Epithelial cell of proximal tubule (primary cell): ENCODE data around the gene TPPP2. TPM values are rescaled to one million over a fixed set of nuclear protein-coding genes. Genes with fewer than 3 reads are reported as not detected.

Experiments used
- DNase-seq: peaks from one replicate; pipeline ENCODE4 v3.0.0-alpha.2; 2011; ENCODE audit warnings: low read depth
- H3K4me3 ChIP-seq: 2 replicates; pipeline ENCODE4 v1.5.1; 2011; ENCODE audit warnings: low read depth, mild to moderate bottlenecking, low read length
- CTCF ChIP-seq: conservative IDR thresholded peaks from 2 replicates; pipeline ENCODE4 v1.5.1; 2012; ENCODE audit warnings: low read depth, mild to moderate bottlenecking, low read length
- total RNA-seq: library from RNA; depleted of rRNA; stranded (reverse); fragments of >200 nt; gene quantifications from 2 replicates; pipeline ENCODE4 v1.2.3, GENCODE V29; 2015

The TPPP2 gene
- total RNA-seq, 1 donor from 2014 or later: not detected

GRCh38 chr14:21043387-21043973, 13.5 kb downstream of the TPPP2 start:
- DNase-seq: no peak
- no peak overlapping the region for H3K4me3 ChIP-seq
- no peak for TF ChIP-seq CTCF

- DNase-seq: no peak
- H3K4me3 ChIP-seq: no peak overlapping the region
- no peak for TF ChIP-seq CTCF
Measured at GRCh38 chr14:21043974-21044618, 14.1 kb downstream of the TPPP2 start.

GRCh38 chr14:21047378-21047781, 17.4 kb downstream of the TPPP2 start:
- H3K4me3 ChIP-seq: no peak overlapping the region
- no peak for DNase-seq
- no peak for TF ChIP-seq CTCF

GRCh38 chr14:21048638-21049037, 18.6 kb downstream of the TPPP2 start:
- DNase-seq: no peak
- TF ChIP-seq CTCF: no peak
- no peak overlapping the region for H3K4me3 ChIP-seq

GRCh38 chr14:21049271-21049673, 19.3 kb downstream of the TPPP2 start:
- no peak overlapping the region for H3K4me3 ChIP-seq
- no peak for DNase-seq
- TF ChIP-seq CTCF: no peak

- no peak for DNase-seq
- TF ChIP-seq CTCF: no peak
- no peak overlapping the region for H3K4me3 ChIP-seq
Measured at GRCh38 chr14:21050597-21050996, 20.6 kb downstream of the TPPP2 start.
